Measurements from ENCODE around the gene NKX1-2.
"Not testable (repeated sequence)": the region's sequence is repeated elsewhere in the genome, so short reads cannot be mapped to it uniquely, and the experiment has no call there.

DNA sequence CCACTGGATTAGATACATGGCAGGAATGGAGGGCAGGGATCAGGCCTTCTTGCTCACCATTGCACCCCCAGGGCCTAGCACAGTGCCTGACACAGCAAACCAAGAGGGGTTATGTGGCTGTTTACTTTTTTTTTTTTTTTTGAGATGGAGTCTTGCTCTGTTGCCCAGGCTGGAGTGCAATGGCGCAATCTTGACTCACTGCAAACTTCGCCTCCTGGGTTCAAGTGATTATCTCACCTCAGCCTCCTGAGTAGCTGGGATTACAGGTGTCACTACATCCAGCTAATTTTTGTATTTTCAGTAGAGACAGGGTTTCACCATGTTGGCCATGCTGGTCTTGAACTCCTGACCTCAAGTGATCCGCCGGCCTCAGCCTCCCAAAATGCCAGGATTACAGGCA, 14.2 kb downstream of the NKX1-2 start:
- not testable (repeated sequence) for TF ChIP-seq CTCF, POLR2AphosphoS5, EP300, POLR2A (IDR thresholded peaks at IDR 0.05)

Measured in upper lobe of left lung (tissue), 4 donors.